ENCODE results near the gene UPK1A. TPM values are rescaled to one million over a fixed set of nuclear protein-coding genes. Genes with fewer than 3 reads are reported as not detected.
A peak's percentile ranks its signal among the peaks of the same experiment; 100 is the strongest.

Gene UPK1A
- 0.49 TPM for total RNA-seq

- DNase-seq = no peak
Measured at GRCh38 chr19:35666251-35666913, at the start of gene UPK1A. Gene UPK1A, plus strand, starts transcription at chr19:35666517. Its CDS starts 296 bp downstream, at chr19:35666813.

- no peak for DNase-seq
Measured at GRCh38 chr19:35618857-35619256, 47.5 kb upstream of the UPK1A start.

- DNase-seq = no peak
Measured at GRCh38 chr19:35619290-35619923, 46.9 kb upstream of the UPK1A start.

- no peak for DNase-seq
Measured at GRCh38 chr19:35620001-35620400, 46.3 kb upstream of the UPK1A start.

GRCh38 chr19:35621708-35622107, 44.6 kb upstream of the UPK1A start:
- no peak for DNase-seq

- DNase-seq = no peak
Measured at GRCh38 chr19:35622750-35623149, 43.6 kb upstream of the UPK1A start.

- no peak for DNase-seq
Measured at GRCh38 chr19:35623327-35624010, 42.8 kb upstream of the UPK1A start.

- DNase-seq = no peak
Measured at GRCh38 chr19:35628264-35628564, 38.1 kb upstream of the UPK1A start.

GRCh38 chr19:35628565-35629331, 37.6 kb upstream of the UPK1A start, which contains the start of gene RBM42:
Gene RBM42, plus strand, starts transcription at chr19:35629036. Its CDS starts 118 bp downstream, at chr19:35629154.
- DNase-seq = peak; percentile 100

GRCh38 chr19:35629332-35629633, 37.0 kb upstream of the UPK1A start:
- no peak for DNase-seq

GRCh38 chr19:35633727-35634440, 32.4 kb upstream of the UPK1A start:
- no peak for DNase-seq

- DNase-seq = no peak
Measured at GRCh38 chr19:35636651-35637050, 29.7 kb upstream of the UPK1A start.

GRCh38 chr19:35637165-35637564, 29.2 kb upstream of the UPK1A start:
- no peak for DNase-seq

GRCh38 chr19:35639321-35639639, 27.0 kb upstream of the UPK1A start:
- DNase-seq = no peak

GRCh38 chr19:35639863-35640262, 26.5 kb upstream of the UPK1A start:
- no peak for DNase-seq

GRCh38 chr19:35641515-35642151, 24.7 kb upstream of the UPK1A start, which contains the start of gene ETV2:
Gene ETV2, plus strand, starts transcription at chr19:35641745. Its CDS starts 716 bp downstream, at chr19:35642461.
- DNase-seq = peak; percentile 25

GRCh38 chr19:35642312-35642711, 24.0 kb upstream of the UPK1A start:
- DNase-seq = no peak

GRCh38 chr19:35642798-35643254, 23.5 kb upstream of the UPK1A start:
- DNase-seq = no peak

- DNase-seq = peak; percentile 66
Measured at GRCh38 chr19:35643255-35644205, 22.8 kb upstream of the UPK1A start.

GRCh38 chr19:35644206-35644986, 21.9 kb upstream of the UPK1A start:
- DNase-seq = peak; percentile 83
